ENCODE data around the gene QRFP. TPM values are rescaled to one million over a fixed set of nuclear protein-coding genes. Genes with fewer than 3 reads are reported as not detected.

The QRFP gene
- total RNA-seq, 2 experiments from 2014 or later: not detected

- Mint-ChIP-seq H3K9me3 (no peaks in the 10 kb centered on the region), H3K27me3 (peaks cover 3% of the 10 kb centered on the region), H3K27ac (no peak overlapping the region), H3K4me3 (no peak overlapping the region), H3K4me1 (no peaks in the 10 kb centered on the region), H3K36me3 (ENCODE audit: low read depth) (no peaks in the 10 kb centered on the region)
- ChIA-PET CTCF (no interaction called here), POLR2A (no interaction called here)
- DNase-seq: no peak
Observed at GRCh38 chr9:130908878-130909355, 12.3 kb upstream of the QRFP start.

GRCh38 chr9:130908146-130908877 is 11.7 kb upstream of the QRFP start:
- DNase-seq: no peak
- Mint-ChIP-seq H3K4me3 (no peak overlapping the region), H3K27me3 (peaks cover 3% of the 10 kb centered on the region), H3K4me1 (no peaks in the 10 kb centered on the region), H3K9me3 (no peaks in the 10 kb centered on the region), H3K27ac (no peak overlapping the region), H3K36me3 (ENCODE audit: low read depth) (no peaks in the 10 kb centered on the region)
- ChIA-PET POLR2A (no interaction called here), CTCF (interaction anchor here (0.9 kb wide), 1 partner anchor 14 kb away, joined by 3 read pairs; no protein-coding TSS in a partner anchor)

GRCh38 chr9:130906735-130907416 is 10.3 kb upstream of the QRFP start:
- CTCF ChIA-PET: no interaction called here
- Mint-ChIP-seq H3K4me1 (no peaks in the 10 kb centered on the region), H3K4me3 (no peak overlapping the region), H3K36me3 (ENCODE audit: low read depth) (no peaks in the 10 kb centered on the region), H3K27me3 (peaks cover 3% of the 10 kb centered on the region), H3K27ac (no peak overlapping the region), H3K9me3 (no peaks in the 10 kb centered on the region)
- no peak for DNase-seq
- POLR2A ChIA-PET: no interaction called here

DNA sequence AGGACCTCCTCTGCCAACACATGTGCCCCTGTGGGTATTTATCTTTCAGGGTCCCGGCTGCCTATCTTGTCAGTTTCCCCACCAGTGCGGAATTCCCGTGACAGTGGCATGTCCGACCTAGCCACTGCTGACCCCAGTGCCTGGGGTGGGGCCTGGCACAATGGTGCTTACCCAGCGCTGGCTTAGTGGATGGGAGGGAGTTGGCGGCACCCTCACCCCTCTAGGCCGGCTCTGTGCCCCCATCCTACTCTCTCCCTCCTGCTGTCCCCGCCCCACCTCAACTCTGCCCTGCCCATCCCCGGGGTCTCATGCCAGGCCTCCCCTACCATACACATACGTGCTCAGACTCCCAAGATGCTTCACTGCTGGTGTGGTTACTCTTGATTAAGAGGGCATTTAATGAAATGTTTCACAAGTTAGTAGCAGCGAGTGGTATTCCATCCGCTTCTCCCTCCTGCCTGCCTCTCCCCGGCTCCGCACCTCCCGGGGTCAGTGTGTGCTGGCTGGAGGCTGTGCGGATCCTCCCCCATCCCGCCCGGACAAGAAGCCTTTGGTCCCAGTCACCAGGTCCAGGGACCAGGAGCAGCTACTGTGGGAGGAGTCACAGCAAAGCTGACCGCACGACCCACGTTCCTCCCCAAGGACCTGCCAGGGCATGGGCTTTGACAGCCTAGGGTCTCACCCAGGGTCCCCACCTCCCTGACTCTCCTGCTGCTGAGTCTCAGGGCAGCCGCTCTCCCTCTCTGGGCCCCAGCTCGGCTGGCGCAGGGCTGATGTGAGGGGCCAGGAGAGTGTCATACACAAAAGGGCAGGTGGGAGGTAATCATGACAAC is 9.5 kb upstream of the QRFP start:
- POLR2A ChIA-PET: no interaction called here

GRCh38 chr9:130905125-130905901 is 8.7 kb upstream of the QRFP start:
- H3K36me3 Mint-ChIP-seq (ENCODE audit: low read depth): no peaks in the 10 kb centered on the region
- POLR2A ChIA-PET: no interaction called here
- CTCF ChIA-PET: no interaction called here
- H3K4me1 Mint-ChIP-seq: no peaks in the 10 kb centered on the region
- no peaks in the 10 kb centered on the region for H3K9me3 Mint-ChIP-seq
- no peak overlapping the region for H3K4me3 Mint-ChIP-seq
- DNase-seq: no peak
- peaks cover 3% of the 10 kb centered on the region for H3K27me3 Mint-ChIP-seq
- no peak overlapping the region for H3K27ac Mint-ChIP-seq

More for the DNA sequence above, 9.5 kb upstream of the QRFP start:
- H3K36me3 Mint-ChIP-seq (ENCODE audit: low read depth): no peaks in the 10 kb centered on the region
- H3K9me3 Mint-ChIP-seq: no peaks in the 10 kb centered on the region
- CTCF ChIA-PET: no interaction called here
- H3K4me1 Mint-ChIP-seq: no peaks in the 10 kb centered on the region
- peaks cover 3% of the 10 kb centered on the region for H3K27me3 Mint-ChIP-seq
- DNase-seq: no peak
- H3K27ac Mint-ChIP-seq: no peak overlapping the region
- H3K4me3 Mint-ChIP-seq: no peak overlapping the region

DNA sequence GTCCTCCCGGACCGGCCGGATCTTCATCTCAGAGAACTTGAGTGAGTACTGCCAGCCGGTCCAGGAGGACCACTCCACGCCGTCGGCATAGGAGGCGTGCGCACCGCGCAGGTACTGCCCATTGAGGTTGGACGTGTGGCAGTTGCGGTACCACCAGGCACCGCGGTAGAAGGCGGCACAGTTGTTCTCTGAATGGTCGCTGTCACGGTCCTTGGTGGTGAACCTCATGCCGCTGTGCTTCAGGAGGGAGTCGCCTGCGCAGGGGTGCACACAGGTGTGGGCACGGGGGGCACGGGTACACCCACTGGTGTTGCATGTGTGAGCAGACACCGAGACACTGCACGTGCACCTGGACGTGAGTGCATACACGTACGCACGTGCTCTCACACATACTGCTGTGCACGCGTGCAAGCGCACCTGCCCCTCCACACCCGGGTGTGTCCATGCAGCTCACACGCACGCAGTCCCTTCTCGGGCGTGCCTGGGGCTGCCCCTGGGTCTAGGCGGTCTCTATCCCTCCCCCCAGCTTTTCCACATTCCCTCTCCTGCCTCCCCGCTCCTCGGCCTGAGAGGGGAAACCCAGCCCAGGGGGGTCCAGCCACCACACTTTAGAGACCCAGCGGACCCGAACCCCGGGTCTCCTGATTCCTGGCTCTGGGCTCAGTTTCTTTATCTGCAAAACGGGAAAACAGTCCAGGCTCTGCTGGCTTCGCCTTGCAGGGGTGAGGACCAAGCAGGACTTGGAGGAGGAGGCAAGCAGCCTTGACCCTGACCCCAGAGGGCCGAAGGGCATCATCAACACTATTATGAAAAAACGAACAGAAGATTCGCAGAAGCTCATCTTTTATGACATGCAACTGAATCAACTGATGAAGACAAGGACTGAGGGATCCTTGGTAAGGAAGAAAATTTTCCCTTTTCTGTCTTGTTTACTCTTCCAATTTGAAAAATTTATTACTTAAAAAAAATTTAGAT is 7.7 kb upstream of the QRFP start:
- POLR2A ChIA-PET: no interaction called here
- Mint-ChIP-seq H3K27ac (no peak overlapping the region), H3K4me1 (no peaks in the 10 kb centered on the region), H3K9me3 (no peaks in the 10 kb centered on the region), H3K27me3 (peaks cover 3% of the 10 kb centered on the region), H3K4me3 (no peak overlapping the region), H3K36me3 (ENCODE audit: low read depth) (no peaks in the 10 kb centered on the region)
- DNase-seq: no peak
- CTCF ChIA-PET: interaction anchor here (0.5 kb wide), 1 partner anchor 133 kb away, joined by 4 read pairs; no protein-coding TSS in a partner anchor

DNA sequence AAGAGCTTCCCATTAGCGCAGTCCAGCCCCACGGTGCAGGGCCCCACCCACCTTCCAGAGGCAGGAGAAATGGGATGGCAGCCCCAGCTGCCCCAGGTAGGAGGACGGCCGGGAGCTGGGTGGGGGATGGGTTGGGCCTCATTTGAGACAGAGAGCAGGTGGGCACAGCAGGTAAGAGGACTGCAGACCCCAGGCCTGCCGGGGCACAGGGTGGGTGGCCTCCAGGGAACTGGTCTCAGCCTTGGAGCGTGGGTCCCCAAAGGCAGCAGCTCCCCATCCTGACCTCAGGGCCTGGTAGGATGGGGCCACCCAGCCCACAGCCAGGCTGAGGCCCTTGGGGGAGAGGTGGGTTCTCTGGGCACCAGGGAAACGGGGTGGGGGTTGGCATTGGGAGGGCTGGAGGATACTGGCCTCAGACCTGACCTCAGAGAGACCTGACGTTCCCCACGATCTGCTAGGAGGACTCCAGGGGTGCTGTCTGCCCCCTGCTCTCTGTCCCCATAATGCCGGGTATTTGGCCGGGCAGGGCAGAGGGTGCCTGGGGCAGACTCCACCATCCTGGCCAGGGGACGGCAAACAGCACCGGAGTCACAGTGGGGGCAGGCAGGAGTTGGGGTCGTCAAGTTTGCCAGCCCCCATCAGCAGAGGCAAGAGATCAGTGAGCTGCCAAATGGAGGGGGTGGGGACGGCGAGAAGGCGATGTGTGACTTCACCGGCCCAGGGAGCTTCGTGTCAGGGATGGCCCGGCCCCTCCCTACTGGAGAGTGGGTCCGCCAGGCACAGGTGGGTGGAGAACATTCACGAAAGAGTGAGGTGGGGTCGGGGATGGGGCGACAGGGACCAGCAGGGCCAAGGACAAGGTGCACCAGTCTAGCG is 6.8 kb upstream of the QRFP start:
- ChIA-PET POLR2A (no interaction called here), CTCF (interaction anchor here (0.5 kb wide), 1 partner anchor 132 kb away, joined by 4 read pairs; no protein-coding TSS in a partner anchor)
- peaks cover 3% of the 10 kb centered on the region for H3K27me3 Mint-ChIP-seq
- no peaks in the 10 kb centered on the region for H3K9me3 Mint-ChIP-seq
- no peak for DNase-seq
- H3K36me3 Mint-ChIP-seq (ENCODE audit: low read depth): no peaks in the 10 kb centered on the region
- H3K4me3 Mint-ChIP-seq: no peak overlapping the region
- no peak overlapping the region for H3K27ac Mint-ChIP-seq
- H3K4me1 Mint-ChIP-seq: no peaks in the 10 kb centered on the region

GRCh38 chr9:130902204-130903185 is 5.9 kb upstream of the QRFP start:
- Mint-ChIP-seq H3K36me3 (ENCODE audit: low read depth) (no peaks in the 10 kb centered on the region), H3K4me3 (no peak overlapping the region), H3K27me3 (no peaks in the 10 kb centered on the region), H3K4me1 (no peaks in the 10 kb centered on the region), H3K9me3 (no peaks in the 10 kb centered on the region), H3K27ac (no peak overlapping the region)
- DNase-seq: no peak
- ChIA-PET POLR2A (no interaction called here), CTCF (no interaction called here)

DNA sequence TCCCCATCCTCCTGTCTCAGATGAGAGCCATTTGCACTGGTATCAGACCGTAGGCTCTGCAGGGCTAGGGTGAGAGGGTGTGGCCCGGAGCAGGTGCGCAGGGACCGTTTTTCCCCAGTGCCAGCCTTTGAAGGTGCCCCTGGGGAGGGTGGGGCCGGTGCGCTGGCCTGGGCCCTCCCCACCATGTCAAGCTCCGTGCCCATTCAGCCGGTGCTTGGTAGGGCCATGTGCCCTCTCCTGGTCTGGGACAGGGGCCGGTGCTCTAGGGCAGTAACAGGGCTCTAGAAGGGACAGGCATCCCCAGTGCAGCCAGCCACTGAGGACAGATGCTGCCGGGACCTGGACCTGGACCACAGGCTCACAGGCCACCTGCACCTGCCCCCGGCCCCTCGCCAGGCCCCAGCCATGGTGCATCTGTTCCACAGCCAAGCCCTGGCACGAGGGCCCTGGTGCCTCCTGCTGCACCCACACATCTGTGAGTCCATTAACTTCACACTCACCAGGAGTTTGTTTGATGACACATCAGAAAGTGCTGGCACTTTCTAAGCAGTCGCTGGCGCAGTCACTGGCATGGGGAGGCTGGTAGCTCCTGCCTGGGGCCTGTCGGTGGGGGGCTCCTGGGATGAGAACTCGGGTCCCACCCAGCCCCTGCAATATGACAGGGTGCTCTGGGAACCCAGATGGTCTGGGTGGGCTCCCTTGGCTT is 5.0 kb upstream of the QRFP start:
- H3K27ac Mint-ChIP-seq: no peak overlapping the region
- POLR2A ChIA-PET: no interaction called here
- no peaks in the 10 kb centered on the region for H3K27me3 Mint-ChIP-seq
- H3K9me3 Mint-ChIP-seq: no peaks in the 10 kb centered on the region
- H3K4me1 Mint-ChIP-seq: no peaks in the 10 kb centered on the region
- no peak overlapping the region for H3K4me3 Mint-ChIP-seq
- H3K36me3 Mint-ChIP-seq (ENCODE audit: low read depth): no peaks in the 10 kb centered on the region
- CTCF ChIA-PET: interaction anchor here (0.6 kb wide), 1 partner anchor 49 kb away, joined by 4 read pairs; no protein-coding TSS in a partner anchor
- no peak for DNase-seq

All from activated CD4-positive, alpha-beta T cell treated with anti-CD3 and anti-CD28 coated beads, Interleukin-2, amount 10 ng/mL, durations not matched to agents 7 days and 5 days (primary cell).